Transverse colon (tissue), 4 donors: ENCODE measurements around the gene DGAT2. TPM values are rescaled to one million over a fixed set of nuclear protein-coding genes. Genes with fewer than 3 reads are reported as not detected.
"Not testable (repeated sequence)": the region's sequence is repeated elsewhere in the genome, so short reads cannot be mapped to it uniquely, and the experiment has no call there.

ENCODE experiments used
- DNase-seq: peaks from one replicate; pipeline ENCODE4 v3.0.0-alpha.2; 2019
- H3K27ac ChIP-seq, 4 donors: fragments of 200-600 bp; sonication (generic); 2 replicates each; pipeline ENCODE4 v1.5.1; 2016 to 2018; ENCODE audit warnings: inconsistent platforms in 4 of 4
- H3K27me3 ChIP-seq: fragments of 200-600 bp; sonication (generic); 2 replicates; pipeline ENCODE4 v1.5.1; 2017; ENCODE audit warnings: inconsistent platforms
- H3K36me3 ChIP-seq, 4 donors: fragments of 200-600 bp; sonication (generic); 2 replicates each; pipeline ENCODE4 v1.5.1; 2017 to 2019; ENCODE audit warnings: inconsistent platforms in 4 of 4
- H3K4me1 ChIP-seq, 4 donors: fragments of 200-600 bp; sonication (generic); 2 replicates each; pipeline ENCODE4 v1.5.1; 2017 to 2020; ENCODE audit warnings: inconsistent platforms in 4 of 4
- H3K4me3 ChIP-seq, 4 donors: fragments of 200-600 bp; sonication (generic); 1 replicate in 1 of 4; 2 replicates in 3 of 4; pipeline versions ENCODE4 v1.5.1 to v1.6.1; 2017 to 2019; ENCODE audit warnings: inconsistent platforms in 4 of 4
- H3K9me3 ChIP-seq, 2 donors: fragments of 200-600 bp; sonication (generic); 2 replicates each; pipeline ENCODE4 v1.5.1; 2017 to 2019; ENCODE audit warnings: inconsistent platforms in 2 of 2
- EP300 ChIP-seq: sonication (generic); formaldehyde crosslinking; IDR thresholded peaks from one replicate; pipeline ENCODE4 v1.6.1; 2017; ENCODE audit warnings: antibody characterized with exemption, low read depth
- POLR2A ChIP-seq: fragments of 450-650 bp; IDR thresholded peaks from one replicate; pipeline ENCODE4 v1.6.1; 2016; ENCODE audit warnings: antibody characterized with exemption, mild to moderate bottlenecking, moderate library complexity
- POLR2AphosphoS5 ChIP-seq, 3 donors: sonication (generic); formaldehyde crosslinking; IDR thresholded peaks; one replicate each; pipeline ENCODE4 v1.6.1; 2016; ENCODE audit warnings: antibody characterized with exemption in 3 of 3
- WGBS, 2 donors: methylation state at CpG; one replicate each; pipeline ENCODE4 v1.1.5; 2018; ENCODE audit warnings: low coverage in 1 of 2; 5-methylcytosine and 5-hydroxymethylcytosine counted together
- in situ Hi-C, 4 donors: fragments of 200-750 bp; cut with MboI; loops; one replicate each; pipeline versions ENCODE4 v1.15.0 to v1.15.1; 2017; ENCODE audit warnings: low sequenced_read_pairs in 3 of 4, low pct_ligation_motif_present in 1 of 4, low pct_unique_long_range_greater_than_20kb in 1 of 4
- intact Hi-C: fragments of 100-400 bp; cut with DNase I; formaldehyde crosslinking; loops from one replicate; pipeline ENCODE4 v1.15.1; 2023; ENCODE audit warnings: low total_unique reads
- total RNA-seq, 4 donors: library from RNA; depleted of rRNA; stranded (reverse); fragments of >200 nt; gene quantifications; one replicate each; pipeline ENCODE4 v1.1.0, GENCODE V29; 2016
- TF ChIP-seq, protein P1 (sequence below), 5 experiments: fragments of 200-600 bp in 3 of 5; fragments of 450-650 bp in 2 of 5; sonication (generic) in 3 of 5; IDR thresholded peaks; 1 replicate in 2 of 5; 2 replicates in 3 of 5; pipeline ENCODE4 v1.5.1; 2016 to 2017; ENCODE audit warnings: antibody characterized with exemption in 5 of 5, inconsistent platforms in 3 of 5, mild to moderate bottlenecking in 2 of 5, moderate library complexity in 1 of 5

DGAT2 gene
- total RNA-seq, 4 donors from 2014 or later: 3.3 to 3.7 TPM; not detected in 2

DNA sequence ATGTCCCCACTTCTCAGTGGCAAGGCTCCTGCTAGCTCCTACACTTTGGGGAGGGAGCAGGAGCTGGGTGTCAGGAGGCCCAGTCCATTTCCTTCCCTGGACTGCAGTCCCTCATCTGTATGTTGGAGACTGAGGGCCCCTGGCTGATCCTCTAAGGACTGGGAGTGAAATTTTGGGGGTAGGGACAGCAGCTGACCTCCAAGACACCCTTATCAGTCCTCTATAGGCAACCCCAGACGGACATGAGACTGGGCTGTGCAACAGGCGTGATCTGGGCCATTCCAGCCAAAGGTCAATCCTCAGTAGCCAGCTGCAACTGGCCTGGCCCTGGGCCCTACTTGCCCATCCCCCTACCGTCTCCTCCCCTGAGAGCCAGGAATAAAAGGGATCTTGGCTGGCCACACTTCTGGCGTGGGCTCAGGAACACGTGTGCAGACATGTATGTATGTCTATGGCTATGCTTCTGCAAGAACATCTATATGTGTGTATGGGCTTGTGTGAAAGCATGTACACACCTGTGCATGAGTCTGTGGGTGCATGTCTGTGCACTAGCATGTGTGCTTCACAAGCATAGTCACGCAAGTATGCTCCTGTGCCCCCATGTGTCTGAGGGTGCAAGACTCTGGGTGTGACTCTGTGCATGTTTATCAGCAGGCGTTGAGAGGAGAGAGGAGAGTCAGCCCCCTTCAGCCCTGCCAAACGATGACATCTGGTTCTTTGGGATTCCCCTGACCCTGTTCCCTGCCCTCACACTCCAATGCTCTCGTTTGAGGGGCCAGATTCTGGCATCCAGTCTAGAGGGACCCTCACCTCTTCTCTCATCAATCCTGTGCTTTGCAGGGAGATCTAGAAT lies 24.6 kb upstream of the DGAT2 start:
- Histone ChIP-seq H3K9me3 (no peaks in the 10 kb centered on the region), H3K4me3 (no peak overlapping the region), H3K27ac (no peak overlapping the region), H3K4me1 (no peaks in the 10 kb centered on the region), H3K36me3 (no peaks in the 10 kb centered on the region), H3K27me3 (peaks cover 3% of the 10 kb centered on the region)
- no peak for DNase-seq
- WGBS, 2 donors: 72% methylated on average over 9 of the region's 9 CpGs; no CpG with 5 or more reads in 1 of the 2 donors
- intact Hi-C loops (no loop called here), in situ Hi-C loops (no loop called here)
- TF ChIP-seq, protein P1, sequence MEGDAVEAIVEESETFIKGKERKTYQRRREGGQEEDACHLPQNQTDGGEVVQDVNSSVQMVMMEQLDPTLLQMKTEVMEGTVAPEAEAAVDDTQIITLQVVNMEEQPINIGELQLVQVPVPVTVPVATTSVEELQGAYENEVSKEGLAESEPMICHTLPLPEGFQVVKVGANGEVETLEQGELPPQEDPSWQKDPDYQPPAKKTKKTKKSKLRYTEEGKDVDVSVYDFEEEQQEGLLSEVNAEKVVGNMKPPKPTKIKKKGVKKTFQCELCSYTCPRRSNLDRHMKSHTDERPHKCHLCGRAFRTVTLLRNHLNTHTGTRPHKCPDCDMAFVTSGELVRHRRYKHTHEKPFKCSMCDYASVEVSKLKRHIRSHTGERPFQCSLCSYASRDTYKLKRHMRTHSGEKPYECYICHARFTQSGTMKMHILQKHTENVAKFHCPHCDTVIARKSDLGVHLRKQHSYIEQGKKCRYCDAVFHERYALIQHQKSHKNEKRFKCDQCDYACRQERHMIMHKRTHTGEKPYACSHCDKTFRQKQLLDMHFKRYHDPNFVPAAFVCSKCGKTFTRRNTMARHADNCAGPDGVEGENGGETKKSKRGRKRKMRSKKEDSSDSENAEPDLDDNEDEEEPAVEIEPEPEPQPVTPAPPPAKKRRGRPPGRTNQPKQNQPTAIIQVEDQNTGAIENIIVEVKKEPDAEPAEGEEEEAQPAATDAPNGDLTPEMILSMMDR (IDR thresholded peaks at IDR 0.05): no peak
- TF ChIP-seq EP300: no peak
- no peak for TF ChIP-seq POLR2AphosphoS5 (IDR thresholded peaks at IDR 0.05)
- TF ChIP-seq POLR2A: no peak

DNA sequence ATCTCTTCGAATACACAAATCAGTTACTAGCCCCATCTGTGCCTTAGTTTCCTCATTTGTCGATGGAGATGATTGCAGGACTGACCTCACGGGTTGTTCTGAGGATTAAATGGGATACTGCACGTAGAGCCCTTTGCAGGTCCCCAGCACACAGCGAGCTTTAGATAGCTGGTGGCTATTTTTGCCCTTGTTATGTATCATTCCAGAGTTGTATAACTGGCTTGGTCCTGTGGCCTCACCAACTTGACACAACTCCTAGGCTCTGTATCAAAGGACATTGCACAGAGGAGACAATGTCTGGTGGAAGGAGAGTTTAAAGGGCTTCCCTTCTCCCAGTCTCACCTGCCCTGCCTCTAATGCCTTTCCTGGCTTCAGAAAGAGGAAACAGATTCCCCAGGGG lies 22.8 kb upstream of the DGAT2 start:
- no peaks in the 10 kb centered on the region for H3K4me1 ChIP-seq
- TF ChIP-seq EP300 (no peak), POLR2AphosphoS5 (IDR thresholded peaks at IDR 0.05) (no peak), POLR2A (no peak)
- TF ChIP-seq, protein P1 (IDR thresholded peaks at IDR 0.05): no peak
- no peaks in the 10 kb centered on the region for H3K9me3 ChIP-seq
- no peak overlapping the region for H3K4me3 ChIP-seq
- DNase-seq: no peak
- H3K36me3 ChIP-seq: no peaks in the 10 kb centered on the region
- WGBS, 2 donors: 72 to 92% methylated on average over 4 to 5 of the region's 5 CpGs
- H3K27me3 ChIP-seq: peaks cover 3% of the 10 kb centered on the region
- intact Hi-C loops (no loop called here), in situ Hi-C loops (no loop called here)
- no peak overlapping the region for H3K27ac ChIP-seq

DNA sequence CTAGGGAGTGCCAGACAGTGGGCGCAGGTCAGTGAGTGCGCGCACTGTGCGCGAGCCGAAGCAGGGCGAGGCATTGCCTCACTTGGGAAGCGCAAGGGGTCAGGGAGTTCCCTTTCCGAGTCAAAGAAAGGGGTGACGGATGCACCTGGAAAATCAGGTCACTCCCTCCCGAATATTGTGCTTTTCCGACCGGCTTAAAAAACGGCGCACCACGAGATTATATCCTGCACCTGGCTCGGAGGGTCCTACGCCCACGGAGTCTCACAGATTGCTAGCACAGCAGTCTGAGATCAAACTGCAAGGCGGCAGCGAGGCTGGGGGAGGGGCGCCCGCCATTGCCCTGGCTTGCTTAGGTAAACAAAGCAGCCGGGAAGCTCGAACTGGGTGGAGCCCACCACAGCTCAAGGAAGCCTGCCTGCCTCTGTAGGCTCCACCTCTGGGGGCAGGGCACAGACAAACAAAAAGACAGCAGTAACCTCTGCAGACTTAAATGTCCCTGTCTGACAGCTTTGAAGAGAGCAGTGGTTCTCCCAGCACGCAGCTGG lies 19.8 kb upstream of the DGAT2 start:
- H3K27me3 ChIP-seq, in situ Hi-C loops, H3K27ac ChIP-seq, H3K36me3 ChIP-seq, H3K9me3 ChIP-seq, H3K4me1 ChIP-seq, DNase-seq, intact Hi-C loops: not testable (repeated sequence)
- 51 to 52% methylated on average over 14 to 18 of the region's 26 CpGs for WGBS, 2 donors
- peak overlapping the region in 1 of 4 donors; percentile 22 for H3K4me3 ChIP-seq

DNA sequence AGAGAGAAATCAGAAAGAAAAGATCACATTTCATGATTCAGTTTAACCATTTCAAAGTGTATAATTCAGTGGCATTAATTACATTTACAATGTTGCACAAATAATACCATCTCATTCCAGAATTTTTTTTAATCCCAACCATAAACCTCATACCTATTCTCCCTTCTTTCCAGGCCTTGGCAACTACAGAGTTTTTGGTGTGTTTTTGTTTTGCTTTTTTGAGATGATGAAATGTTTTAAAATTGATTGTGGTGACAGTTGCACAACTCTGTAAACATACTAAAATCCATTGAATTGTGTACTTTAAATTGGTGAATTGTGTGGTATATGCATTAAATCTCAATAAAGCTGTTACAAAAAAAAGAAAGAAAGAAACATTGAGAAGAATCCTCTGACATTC lies 13.6 kb upstream of the DGAT2 start:
- DNase-seq, in situ Hi-C loops, H3K9me3 ChIP-seq, H3K27me3 ChIP-seq, H3K36me3 ChIP-seq, H3K4me1 ChIP-seq, intact Hi-C loops, H3K4me3 ChIP-seq, H3K27ac ChIP-seq: not testable (repeated sequence)

DNA sequence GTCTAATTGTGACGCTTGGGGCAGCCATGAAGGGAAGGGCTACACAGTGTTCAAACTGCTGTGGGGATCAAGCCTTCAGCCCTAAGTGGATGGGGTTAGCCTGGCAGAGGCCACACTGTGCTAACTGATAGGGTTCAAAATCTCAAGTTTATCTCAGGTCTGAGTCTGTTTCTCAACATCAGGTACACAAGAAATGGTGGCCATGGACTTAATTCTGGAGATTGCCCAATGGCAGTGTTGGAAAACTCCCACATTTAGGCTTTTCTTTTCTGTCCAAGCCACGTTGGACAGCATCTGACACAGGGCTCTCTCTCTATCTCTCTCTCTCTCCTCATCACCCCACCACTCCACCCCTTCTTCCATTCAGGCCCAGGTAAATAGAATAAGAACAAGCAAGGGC lies 10.9 kb upstream of the DGAT2 start:
- WGBS, 2 donors: 68 to 80% methylated on average over 1 to 2 of the region's 2 CpGs
- no peaks in the 10 kb centered on the region for H3K9me3 ChIP-seq

More for the DNA sequence above, 10.9 kb upstream of the DGAT2 start:
- no peak overlapping the region for H3K4me3 ChIP-seq
- intact Hi-C loops (no loop called here), in situ Hi-C loops (no loop called here)
- no peaks in the 10 kb centered on the region for H3K36me3 ChIP-seq
- no peaks in the 10 kb centered on the region for H3K4me1 ChIP-seq
- no peak for DNase-seq
- TF ChIP-seq, protein P1 (IDR thresholded peaks at IDR 0.05): no peak
- TF ChIP-seq POLR2AphosphoS5 (IDR thresholded peaks at IDR 0.05): no peak
- no peak for TF ChIP-seq EP300
- H3K27me3 ChIP-seq: no peaks in the 10 kb centered on the region
- no peak overlapping the region for H3K27ac ChIP-seq
